SK-N-SH treated with all-trans-retinoic acid at 6 μM for 48 hours (cell line): ENCODE measurements around the gene KRTAP9-6.
"Not testable (repeated sequence)": the region's sequence is repeated elsewhere in the genome, so short reads cannot be mapped to it uniquely, and the experiment has no call there.

Experiments used
- ATAC-seq: fragments of 200-7000 bp; cut with Tn5 transposase; 3 replicates; pipeline ENCODE4 v1.9.1; 2020; ENCODE audit warnings: mild to moderate bottlenecking, moderate library complexity
- ARNTL ChIP-seq: fragments of 450-650 bp; formaldehyde crosslinking; IDR thresholded peaks from 2 replicates; pipeline ENCODE4 v1.5.0; 2020; ENCODE audit warnings: low read depth, mild to moderate bottlenecking, moderate library complexity, borderline replicate concordance
- BACH2 ChIP-seq: fragments of 250-450 bp; sonication (Bioruptor Pico); IDR thresholded peaks from 2 replicates; pipeline ENCODE4 v1.9.0; 2021; ENCODE audit warnings: mild to moderate bottlenecking, borderline replicate concordance
- CSDC2 ChIP-seq: fragments of 250-450 bp; sonication (Bioruptor Pico); IDR thresholded peaks from 2 replicates; pipeline ENCODE4 v1.5.0; 2020; ENCODE audit warnings: mild to moderate bottlenecking, moderate library complexity
- CSRNP3 ChIP-seq: fragments of 250-450 bp; sonication (Bioruptor Pico); IDR thresholded peaks from 2 replicates; pipeline ENCODE4 v1.5.1; 2021; ENCODE audit warnings: mild to moderate bottlenecking, moderate library complexity
- ISL1 ChIP-seq: fragments of 250-450 bp; sonication (Bioruptor Pico); IDR thresholded peaks from 2 replicates; pipeline ENCODE4 v2.1.2; 2022; ENCODE audit warnings: mild to moderate bottlenecking, moderate library complexity
- PATZ1 ChIP-seq: fragments of 250-450 bp; sonication (Bioruptor Pico); IDR thresholded peaks from 2 replicates; pipeline ENCODE4 v1.8.0; 2020; ENCODE audit warnings: mild to moderate bottlenecking, moderate library complexity, borderline replicate concordance
- POU6F1 ChIP-seq: fragments of 250-450 bp; sonication (Bioruptor Pico); IDR thresholded peaks from 2 replicates; pipeline ENCODE4 v1.8.0; 2021; ENCODE audit warnings: low read depth, mild to moderate bottlenecking, moderate library complexity, borderline replicate concordance
- RARB ChIP-seq: fragments of 250-450 bp; sonication (Bioruptor Pico); IDR thresholded peaks from 2 replicates; pipeline ENCODE4 v1.8.0; 2021; ENCODE audit warnings: mild to moderate bottlenecking, moderate library complexity
- SNAI2 ChIP-seq: fragments of 250-450 bp; sonication (Bioruptor Pico); IDR thresholded peaks from 2 replicates; pipeline ENCODE4 v1.5.0; 2020; ENCODE audit warnings: mild to moderate bottlenecking, moderate library complexity
- TCF4 ChIP-seq: fragments of 250-450 bp; sonication (Bioruptor Pico); IDR thresholded peaks from 2 replicates; pipeline ENCODE4 v1.8.0; 2021; ENCODE audit warnings: mild to moderate bottlenecking, moderate library complexity, borderline replicate concordance
- TOX ChIP-seq: fragments of 250-450 bp; sonication (Bioruptor Pico); IDR thresholded peaks from 2 replicates; pipeline ENCODE4 v1.8.0; 2021; ENCODE audit warnings: mild to moderate bottlenecking, moderate library complexity, borderline replicate concordance
- ZC3H10 ChIP-seq: fragments of 250-450 bp; sonication (Bioruptor Pico); IDR thresholded peaks from 2 replicates; pipeline ENCODE4 v1.5.1; 2021; ENCODE audit warnings: mild to moderate bottlenecking, moderate library complexity
- ZFP3 ChIP-seq: fragments of 250-450 bp; sonication (Bioruptor Pico); IDR thresholded peaks from 2 replicates; pipeline ENCODE4 v1.5.0; 2020; ENCODE audit warnings: mild to moderate bottlenecking, moderate library complexity
- ZFP30 ChIP-seq: fragments of 450-650 bp; formaldehyde crosslinking; IDR thresholded peaks from 2 replicates; pipeline ENCODE4 v1.5.0; 2022; ENCODE audit warnings: mild to moderate bottlenecking, moderate library complexity
- ZNF565 ChIP-seq: fragments of 450-650 bp; formaldehyde crosslinking; conservative IDR thresholded peaks from 2 replicates; pipeline ENCODE4 v1.5.0; 2020; ENCODE audit warnings: low read depth, mild to moderate bottlenecking, moderate library complexity
- ZNF70 ChIP-seq: fragments of 450-650 bp; formaldehyde crosslinking; IDR thresholded peaks from 2 replicates; pipeline ENCODE4 v1.5.0; 2020; ENCODE audit warnings: mild to moderate bottlenecking, moderate library complexity
- ZNF8 ChIP-seq: fragments of 450-650 bp; formaldehyde crosslinking; IDR thresholded peaks from 2 replicates; pipeline ENCODE4 v1.5.0; 2020; ENCODE audit warnings: mild to moderate bottlenecking, moderate library complexity

KRTAP9-6 gene

GRCh38 chr17:41258406-41258805 lies 6.8 kb upstream of the KRTAP9-6 start:
- ATAC-seq: no peak
- TF ChIP-seq POU6F1: no peak
- no peak for TF ChIP-seq ISL1 (CRISPR knock-in tag)
- no peak for TF ChIP-seq ARNTL (CRISPR knock-in tag)

- TF ChIP-seq ZC3H10 (CRISPR knock-in tag) (no peak), TOX (CRISPR knock-in tag) (no peak), ZNF565 (CRISPR knock-in tag) (no peak), CSRNP3 (no peak), RARB (CRISPR knock-in tag) (no peak), ARNTL (CRISPR knock-in tag) (no peak), CSDC2 (CRISPR knock-in tag) (no peak), ZNF70 (CRISPR knock-in tag) (no peak)
- ATAC-seq: no peak
Measured at GRCh38 chr17:41263212-41263611, 2.0 kb upstream of the KRTAP9-6 start.

- no peak for ATAC-seq
- TF ChIP-seq SNAI2 (CRISPR knock-in tag): no peak
- TF ChIP-seq ZFP3 (CRISPR knock-in tag): no peak
- TF ChIP-seq CSRNP3: no peak
- no peak for TF ChIP-seq ARNTL (CRISPR knock-in tag)
- TF ChIP-seq ZNF8: no peak
- TF ChIP-seq CSDC2 (CRISPR knock-in tag): no peak
- TF ChIP-seq RARB (CRISPR knock-in tag): no peak
- no peak for TF ChIP-seq PATZ1 (CRISPR knock-in tag)
- no peak for TF ChIP-seq ZNF70 (CRISPR knock-in tag)
- no peak for TF ChIP-seq TCF4 (CRISPR knock-in tag)
- TF ChIP-seq ZFP30 (CRISPR knock-in tag): no peak
- TF ChIP-seq, all 23 proteins: peak for 0
Measured at GRCh38 chr17:41264599-41264998, 579 bp upstream of the KRTAP9-6 start.

GRCh38 chr17:41267711-41268110 lies 2.5 kb downstream of the KRTAP9-6 start:
- TF ChIP-seq BACH2: no peak
- TF ChIP-seq CSDC2 (CRISPR knock-in tag): no peak
- TF ChIP-seq RARB (CRISPR knock-in tag): no peak
- TF ChIP-seq ZNF70 (CRISPR knock-in tag): no peak
- no peak for TF ChIP-seq ISL1 (CRISPR knock-in tag)
- TF ChIP-seq ARNTL (CRISPR knock-in tag): no peak
- no peak for TF ChIP-seq ZC3H10 (CRISPR knock-in tag)
- TF ChIP-seq POU6F1: no peak
- ATAC-seq: no peak

- ATAC-seq: not testable (repeated sequence)
Measured at GRCh38 chr17:41271323-41271722, 6.1 kb downstream of the KRTAP9-6 start.
